IPS-20b (cell line): ENCODE results near the gene RFX3.

ENCODE experiments used
- H3K27ac ChIP-seq: one replicate; pipeline ENCODE4 v1.5.1; 2013; ENCODE audit warnings: low read length
- H3K27me3 ChIP-seq: 2 replicates; pipeline ENCODE4 v1.6.1; 2013; ENCODE audit warnings: mild to moderate bottlenecking, low read length, inconsistent platforms; ENCODE audit not compliant: insufficient read depth
- H3K36me3 ChIP-seq: 2 replicates; pipeline ENCODE4 v1.6.1; 2013; ENCODE audit warnings: low read depth, mild to moderate bottlenecking, inconsistent platforms, low read length, moderate library complexity; ENCODE audit not compliant: insufficient read depth
- H3K4me1 ChIP-seq: 2 replicates; pipeline ENCODE4 v1.6.1; 2013; ENCODE audit warnings: mild to moderate bottlenecking, control low read depth, inconsistent platforms, low read length, moderate library complexity; ENCODE audit not compliant: insufficient read depth
- H3K4me3 ChIP-seq: 2 replicates; pipeline ENCODE4 v1.5.1; 2013; ENCODE audit warnings: mild to moderate bottlenecking, low read length, inconsistent platforms
- H3K9ac ChIP-seq: 2 replicates; pipeline ENCODE4 v1.6.1; 2013; ENCODE audit warnings: low read depth, mild to moderate bottlenecking, inconsistent platforms, low read length, moderate library complexity
- H3K9me3 ChIP-seq: 2 replicates; pipeline ENCODE4 v1.6.1; 2013; ENCODE audit warnings: mild to moderate bottlenecking, low read depth, low read length, inconsistent platforms; ENCODE audit not compliant: insufficient read depth

Gene RFX3

DNA sequence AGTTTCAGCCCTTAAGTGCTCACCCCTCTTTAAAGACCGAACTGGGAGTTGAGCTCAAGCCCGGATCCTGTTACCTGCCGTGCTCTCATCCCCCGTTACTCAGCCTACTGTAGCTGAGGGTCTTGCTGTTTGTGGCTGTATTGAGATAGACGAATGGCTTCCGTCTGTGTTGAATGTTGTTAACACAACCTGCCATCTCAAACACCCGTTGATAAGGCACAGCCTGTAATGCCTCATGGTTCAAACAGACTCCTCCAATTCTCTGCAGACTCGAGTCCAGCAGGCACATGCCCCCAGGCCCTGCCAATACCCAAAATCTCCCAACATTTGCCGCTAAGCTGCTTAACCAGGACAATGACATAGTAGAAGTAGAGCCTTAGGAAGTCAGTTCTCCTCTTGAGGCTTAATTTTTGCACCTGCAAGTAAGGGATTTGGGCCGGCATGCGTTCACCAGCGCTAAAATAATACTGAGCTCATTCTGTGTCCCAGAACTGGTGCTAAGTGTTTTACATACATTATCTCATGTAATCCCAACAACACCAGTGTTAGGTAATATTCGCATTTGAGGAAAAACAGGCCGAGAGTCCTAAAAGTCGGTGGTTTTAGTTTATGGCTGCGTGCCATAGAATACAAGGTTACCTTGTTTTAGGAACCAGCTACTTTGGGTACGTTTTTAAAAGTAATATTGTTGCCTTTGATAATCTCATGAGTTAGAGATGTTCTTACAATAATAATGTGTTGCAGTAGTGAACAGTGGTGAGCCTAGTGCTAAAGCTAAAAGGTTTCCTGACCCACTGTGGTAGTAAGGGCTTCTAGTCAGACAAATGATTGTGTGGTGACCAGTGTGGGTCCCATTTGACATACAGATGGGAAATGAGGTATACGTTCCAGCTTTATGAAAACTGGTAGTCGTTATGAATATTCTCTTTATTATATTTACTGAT is 1.5 kb upstream of the RFX3 start:
- no peaks in the 10 kb centered on the region for H3K27me3 ChIP-seq
- peaks cover 20% of the 10 kb centered on the region for H3K4me1 ChIP-seq
- H3K27ac ChIP-seq: peak overlapping the region; percentile 85
- peak overlapping the region; percentile 100 for H3K9ac ChIP-seq
- H3K9me3 ChIP-seq: no peaks in the 10 kb centered on the region
- H3K4me3 ChIP-seq: peak overlapping the region; percentile 76
- H3K36me3 ChIP-seq: peaks cover 9% of the 10 kb centered on the region

DNA sequence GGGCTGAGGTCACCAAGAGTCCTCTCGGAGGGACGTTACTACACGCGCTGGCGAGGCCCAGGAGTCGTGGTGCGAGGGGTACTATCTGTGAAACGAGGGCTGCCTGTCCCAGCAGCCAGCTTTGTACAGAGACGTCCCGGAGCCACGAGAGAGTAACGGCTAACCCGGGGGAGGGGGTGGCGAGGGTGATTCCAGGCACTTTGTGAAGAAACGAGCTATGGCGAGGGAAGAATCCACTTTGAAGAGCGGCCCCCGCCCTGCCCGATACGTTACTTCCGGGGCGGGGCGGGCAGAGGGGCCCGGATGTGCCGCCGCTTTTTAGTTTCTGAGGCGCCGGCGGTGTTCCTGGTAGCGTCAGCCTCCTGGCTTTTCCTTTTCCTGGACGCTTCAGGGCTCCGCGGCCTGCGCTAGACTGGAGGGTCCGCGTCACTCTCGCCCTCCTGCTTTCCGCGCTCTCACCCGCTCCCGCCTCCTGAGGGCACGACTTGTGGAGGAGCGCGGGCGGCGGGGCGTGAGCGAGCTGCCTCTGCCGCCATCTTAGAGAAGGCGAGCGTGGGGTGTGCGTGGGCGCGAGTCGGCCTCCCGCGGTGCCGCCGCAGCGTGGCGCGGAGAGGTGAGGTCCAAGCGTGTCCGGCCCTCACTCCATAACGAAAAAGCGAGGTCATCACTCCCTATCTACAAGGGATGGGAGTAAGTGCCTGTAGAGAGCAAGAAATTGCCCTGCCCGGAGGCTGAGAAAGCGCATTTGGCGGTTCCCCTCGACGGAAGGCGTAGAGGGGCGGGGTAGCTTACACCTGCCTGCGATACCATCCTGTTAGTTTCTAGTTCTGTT is 580 bp upstream of the RFX3 start:
- Histone ChIP-seq H3K4me3 (peak overlapping the region; percentile 76), H3K9ac (peak overlapping the region; percentile 100), H3K27me3 (no peaks in the 10 kb centered on the region), H3K4me1 (peaks cover 20% of the 10 kb centered on the region), H3K36me3 (peaks cover 9% of the 10 kb centered on the region), H3K9me3 (no peaks in the 10 kb centered on the region), H3K27ac (peak overlapping the region; percentile 85)

DNA sequence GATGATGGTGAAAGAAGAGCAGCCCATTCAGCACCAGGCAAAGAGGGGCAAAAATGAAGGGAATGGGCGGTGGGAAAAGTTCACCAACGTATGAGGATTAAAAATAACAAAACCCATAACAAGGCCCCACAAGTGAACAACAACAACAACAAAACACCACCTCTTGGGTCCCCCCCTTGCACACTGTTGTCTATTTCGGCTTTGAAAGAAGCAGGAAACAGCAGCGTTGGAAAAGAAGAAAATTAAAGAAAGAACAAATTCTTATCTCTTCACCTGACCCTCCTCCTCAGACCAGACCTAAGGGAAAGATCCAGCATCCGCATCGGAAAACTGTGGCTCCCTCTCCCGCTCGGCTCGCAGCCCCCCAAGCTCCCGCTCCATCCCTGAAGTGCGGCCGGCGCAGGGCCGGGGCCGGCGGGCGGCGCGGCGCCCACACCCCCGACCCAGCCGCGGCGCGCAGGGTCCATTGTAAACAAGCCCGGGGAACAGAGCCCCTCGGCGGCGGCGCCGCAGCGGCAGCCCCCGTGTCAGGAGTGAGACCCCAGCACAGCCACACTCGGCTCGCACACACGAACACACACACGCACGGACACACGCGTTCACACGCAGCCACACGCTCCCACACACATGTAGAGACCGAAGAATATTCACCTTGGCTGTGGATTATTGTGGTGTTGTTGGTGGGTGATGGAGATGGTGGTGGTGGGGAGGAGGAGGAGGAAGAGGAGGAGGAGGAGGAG is 535 bp downstream of the RFX3 start:
- Histone ChIP-seq H3K36me3 (peaks cover 9% of the 10 kb centered on the region; the same call in 1 of the 2 replicates), H3K4me3 (peak overlapping the region; percentile 76), H3K27me3 (no peaks in the 10 kb centered on the region), H3K9ac (peak overlapping the region; percentile 100; the same call in 1 of the 2 replicates), H3K9me3 (no peaks in the 10 kb centered on the region), H3K4me1 (peaks cover 24% of the 10 kb centered on the region), H3K27ac (peak overlapping the region; percentile 85)

- Histone ChIP-seq H3K4me3 (no peak overlapping the region), H3K9ac (no peak overlapping the region), H3K9me3 (no peaks in the 10 kb centered on the region), H3K27ac (no peak overlapping the region), H3K4me1 (peaks cover 7% of the 10 kb centered on the region; the same call in 1 of the 2 replicates), H3K36me3 (no peaks in the 10 kb centered on the region), H3K27me3 (no peaks in the 10 kb centered on the region)
These were observed 3.8 kb downstream of the RFX3 start for GRCh38 chr9:3521966-3522365.

GRCh38 chr9:3520564-3520963 is 5.2 kb downstream of the RFX3 start:
- Histone ChIP-seq H3K27me3 (no peaks in the 10 kb centered on the region), H3K27ac (no peak overlapping the region), H3K9ac (no peak overlapping the region), H3K4me3 (no peak overlapping the region), H3K4me1 (peaks cover 7% of the 10 kb centered on the region; the same call in 1 of the 2 replicates), H3K9me3 (no peaks in the 10 kb centered on the region), H3K36me3 (no peaks in the 10 kb centered on the region)

DNA sequence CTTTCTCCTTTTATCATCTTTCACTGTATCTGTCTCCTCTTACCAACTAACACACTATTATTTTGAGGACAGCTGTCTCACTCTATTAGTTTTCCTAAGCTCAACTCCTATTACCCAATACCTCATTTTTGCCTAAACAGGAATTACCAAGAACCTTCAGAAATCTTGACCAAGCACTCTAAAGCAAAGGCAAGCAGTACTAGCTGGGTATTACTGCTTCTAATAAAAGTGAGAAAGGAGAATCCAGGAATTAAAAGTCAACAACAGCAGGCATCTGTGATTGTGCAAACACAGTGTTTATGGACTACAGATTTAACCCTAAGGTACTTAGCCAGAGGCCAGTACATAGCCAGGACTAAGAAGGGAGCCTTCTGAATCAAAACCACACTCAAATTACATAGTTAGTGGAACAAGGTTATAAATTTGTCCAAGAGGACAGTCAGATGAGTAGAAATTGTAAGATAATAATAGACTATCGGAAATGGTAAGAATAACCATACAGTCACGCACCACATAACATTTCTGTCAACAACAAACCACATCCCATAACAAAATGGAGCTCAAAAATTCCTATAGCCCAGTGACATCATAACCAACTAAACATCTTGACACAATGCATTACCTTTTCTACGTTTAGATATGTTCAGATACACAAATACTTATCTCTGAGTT is 8.3 kb downstream of the RFX3 start:
- peaks cover 8% of the 10 kb centered on the region; the same call in 1 of the 2 replicates for H3K4me1 ChIP-seq
- H3K36me3 ChIP-seq: no peaks in the 10 kb centered on the region
- no peak overlapping the region for H3K4me3 ChIP-seq
- H3K9ac ChIP-seq: no peak overlapping the region
- no peaks in the 10 kb centered on the region for H3K27me3 ChIP-seq
- no peak overlapping the region for H3K27ac ChIP-seq
- no peaks in the 10 kb centered on the region for H3K9me3 ChIP-seq

DNA sequence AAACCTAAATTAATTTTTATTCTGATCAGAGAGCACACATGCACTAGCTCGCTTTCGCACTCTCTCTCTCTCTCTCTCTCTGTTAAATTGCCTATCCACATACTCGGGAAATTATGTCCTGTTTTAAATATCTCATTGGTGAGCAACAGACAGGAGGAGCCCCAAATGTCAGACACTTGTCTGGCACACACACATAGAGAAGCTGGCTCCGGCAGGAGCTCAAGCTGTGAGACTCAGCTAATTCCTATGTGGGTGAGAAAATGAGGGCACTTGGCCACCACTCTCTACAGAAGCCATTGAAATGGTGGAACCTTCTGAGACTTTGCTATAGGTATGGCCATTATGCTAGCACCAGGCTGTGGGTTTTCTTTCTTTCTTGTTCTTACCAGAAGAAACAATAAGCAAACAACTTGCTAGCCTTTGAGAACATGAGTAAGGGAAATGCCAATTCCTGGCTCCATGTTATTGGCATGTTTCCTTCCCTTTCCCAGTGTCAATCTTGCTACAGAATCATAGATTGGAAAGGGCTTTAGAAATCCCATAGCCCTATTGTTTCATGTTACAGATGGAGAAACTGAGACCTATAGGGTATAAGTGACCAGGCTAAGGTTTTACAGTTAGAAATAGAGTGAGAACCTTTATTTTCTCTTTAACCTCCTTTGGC is 9.0 kb downstream of the RFX3 start:
- no peaks in the 10 kb centered on the region for H3K9me3 ChIP-seq
- H3K9ac ChIP-seq: no peak overlapping the region
- H3K27ac ChIP-seq: no peak overlapping the region
- no peak overlapping the region for H3K4me3 ChIP-seq
- H3K36me3 ChIP-seq: no peaks in the 10 kb centered on the region
- peaks cover 8% of the 10 kb centered on the region for H3K4me1 ChIP-seq
- H3K27me3 ChIP-seq: no peaks in the 10 kb centered on the region

GRCh38 chr9:3515405-3515804 is 10.4 kb downstream of the RFX3 start:
- Histone ChIP-seq H3K27me3 (no peaks in the 10 kb centered on the region), H3K4me1 (peaks cover 9% of the 10 kb centered on the region)

GRCh38 chr9:3514786-3515185 is 11.0 kb downstream of the RFX3 start:
- H3K4me3 ChIP-seq: no peak overlapping the region
- no peak overlapping the region for H3K27ac ChIP-seq
- no peaks in the 10 kb centered on the region for H3K36me3 ChIP-seq
- H3K9me3 ChIP-seq: no peaks in the 10 kb centered on the region
- H3K4me1 ChIP-seq: peaks cover 9% of the 10 kb centered on the region
- no peak overlapping the region for H3K9ac ChIP-seq
- no peaks in the 10 kb centered on the region for H3K27me3 ChIP-seq

More at GRCh38 chr9:3515405-3515804, 10.4 kb downstream of the RFX3 start:
- Histone ChIP-seq H3K9me3 (no peaks in the 10 kb centered on the region), H3K4me3 (no peak overlapping the region), H3K36me3 (no peaks in the 10 kb centered on the region), H3K9ac (no peak overlapping the region), H3K27ac (no peak overlapping the region)

- peaks cover 17% of the 10 kb centered on the region for H3K4me1 ChIP-seq
- H3K36me3 ChIP-seq: no peaks in the 10 kb centered on the region
- H3K4me3 ChIP-seq: no peak overlapping the region
- H3K27ac ChIP-seq: no peak overlapping the region
- no peak overlapping the region for H3K9ac ChIP-seq
- no peaks in the 10 kb centered on the region for H3K9me3 ChIP-seq
- no peaks in the 10 kb centered on the region for H3K27me3 ChIP-seq
These were observed 12.5 kb downstream of the RFX3 start for GRCh38 chr9:3513265-3513818.
